NCI-H128 (cell line): ENCODE measurements around the gene GSTO1.

Source experiments
- DNase-seq: peaks from one replicate; lab custom pipeline; 2025; ENCODE audit not compliant: unreplicated experiment; lab: John Stamatoyannopoulos, UW

Gene GSTO1

DNA sequence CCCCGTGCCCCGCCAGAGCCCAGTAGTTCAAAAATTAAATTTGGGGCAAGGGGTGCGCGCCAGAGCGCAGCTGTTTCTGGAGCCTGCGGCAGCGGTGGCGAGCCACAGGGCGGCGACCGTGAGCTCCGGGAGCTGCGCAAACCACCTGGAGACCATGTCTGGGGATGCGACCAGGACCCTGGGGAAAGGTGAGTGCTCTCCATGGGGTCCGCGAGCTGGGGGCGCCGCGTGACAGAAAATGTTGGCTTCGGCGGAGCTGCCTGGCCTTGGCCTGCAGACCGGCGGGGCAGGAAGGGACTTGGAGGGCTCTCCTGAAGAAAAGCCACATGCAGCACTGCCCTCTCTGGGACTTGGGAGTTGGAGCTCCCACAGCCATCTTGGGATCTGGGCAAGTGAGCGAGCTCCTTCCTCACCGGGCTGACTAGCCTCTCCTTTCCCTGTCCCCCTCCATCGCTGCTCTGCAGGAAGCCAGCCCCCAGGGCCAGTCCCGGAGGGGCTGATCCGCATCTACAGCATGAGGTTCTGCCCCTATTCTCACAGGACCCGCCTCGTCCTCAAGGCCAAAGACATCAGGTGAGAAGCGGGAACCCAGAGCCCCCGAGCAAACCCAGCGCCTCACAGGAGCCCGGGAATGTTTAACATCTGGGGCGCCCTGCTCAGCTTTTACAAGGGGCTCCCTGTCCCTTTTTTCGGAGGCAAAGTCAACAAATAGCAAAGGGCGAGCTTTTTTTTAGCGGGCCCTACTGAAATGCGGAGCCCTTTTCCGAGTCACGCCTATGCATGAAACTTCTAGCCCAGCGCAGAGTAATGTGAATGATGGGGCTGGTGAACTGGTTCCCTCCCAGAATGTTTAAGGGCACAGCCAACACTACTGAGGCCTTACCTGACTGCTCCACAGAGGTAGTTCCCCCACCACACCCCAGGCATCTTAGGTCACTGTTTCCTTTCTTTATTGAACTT lies 20.4 kb downstream of the GSTO1 start:
- no peak for DNase-seq

DNA sequence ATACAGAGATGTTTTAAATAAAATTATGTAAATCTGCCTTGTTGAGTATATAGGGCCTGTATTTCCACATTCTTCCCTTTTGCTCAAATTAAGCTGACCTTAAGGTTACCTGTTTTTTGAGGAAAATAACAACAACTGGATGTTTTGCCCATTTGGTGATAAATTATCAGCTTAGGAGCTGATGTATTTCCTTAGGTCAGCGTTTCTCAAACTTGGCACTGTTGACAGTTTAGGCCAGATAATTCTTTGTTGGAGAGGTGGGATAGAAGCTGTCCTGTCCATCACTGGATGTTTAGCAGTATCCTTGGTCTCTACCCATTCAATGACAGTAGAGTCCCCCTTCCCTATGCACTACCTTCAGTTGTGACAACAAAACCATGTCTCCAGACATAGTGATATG lies 21.5 kb downstream of the GSTO1 start:
- DNase-seq: no peak

- DNase-seq: peak; percentile 4
These were observed 23.1 kb downstream of the GSTO1 start for GRCh38 chr10:104277785-104278184.

DNA sequence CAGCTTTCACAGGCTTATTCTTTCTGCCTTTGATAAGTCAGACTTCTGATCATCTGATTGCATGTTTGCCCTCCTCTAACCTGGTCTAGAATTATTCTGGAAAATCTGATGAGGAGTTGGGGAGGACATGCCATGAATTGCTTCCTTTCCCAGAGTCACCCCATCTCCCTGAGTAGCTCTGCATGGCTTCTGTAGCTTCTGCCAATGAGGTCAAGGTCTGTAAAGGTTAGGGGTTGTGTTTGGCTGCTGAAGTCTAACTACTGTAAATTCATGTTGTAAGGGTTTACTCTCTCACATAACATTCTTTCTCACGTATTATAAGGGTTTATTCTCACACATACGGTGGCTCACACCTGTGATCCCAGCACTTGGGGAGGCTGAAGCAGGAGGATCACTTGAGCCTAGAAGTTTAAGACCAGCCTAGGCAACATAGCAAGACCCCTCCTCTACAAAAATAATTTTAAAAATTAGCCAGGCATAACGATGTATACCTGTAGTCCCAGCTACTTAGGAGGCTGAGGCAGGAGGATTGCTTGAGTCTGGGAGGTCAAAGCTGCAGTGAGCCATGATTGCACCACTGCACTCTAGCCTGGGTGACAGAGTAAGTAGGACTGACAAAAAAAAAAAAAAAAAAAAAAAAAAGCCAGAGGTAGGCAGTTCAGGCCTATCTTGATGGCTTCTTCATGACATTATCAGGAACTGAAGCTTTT lies 25.0 kb downstream of the GSTO1 start:
- DNase-seq: no peak

GRCh38 chr10:104281694-104282093 lies 27.0 kb downstream of the GSTO1 start:
- peak; percentile 4 for DNase-seq

GRCh38 chr10:104284846-104285245 lies 30.2 kb downstream of the GSTO1 start:
- DNase-seq: no peak

GRCh38 chr10:104286939-104287338 lies 32.2 kb downstream of the GSTO1 start:
- no peak for DNase-seq

DNA sequence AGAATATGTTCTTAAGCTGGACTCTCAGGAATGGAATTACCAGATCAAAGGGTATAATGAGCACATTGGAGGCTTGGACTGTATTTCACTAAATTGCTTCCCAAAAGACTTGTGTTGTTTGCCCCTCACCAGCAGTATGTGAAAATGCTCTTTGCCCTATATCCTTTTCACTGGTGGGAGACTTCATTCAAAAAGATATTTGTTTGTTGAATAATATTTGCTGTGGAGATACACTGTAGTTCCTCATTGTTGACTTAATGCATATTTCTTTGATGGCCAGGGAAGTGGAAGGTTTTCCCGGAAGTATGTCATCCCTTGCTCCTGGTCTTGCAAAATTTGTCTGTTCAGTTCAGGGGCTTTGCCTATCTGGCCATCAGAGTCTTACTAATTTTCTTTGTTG lies 33.7 kb downstream of the GSTO1 start:
- no peak for DNase-seq

DNA sequence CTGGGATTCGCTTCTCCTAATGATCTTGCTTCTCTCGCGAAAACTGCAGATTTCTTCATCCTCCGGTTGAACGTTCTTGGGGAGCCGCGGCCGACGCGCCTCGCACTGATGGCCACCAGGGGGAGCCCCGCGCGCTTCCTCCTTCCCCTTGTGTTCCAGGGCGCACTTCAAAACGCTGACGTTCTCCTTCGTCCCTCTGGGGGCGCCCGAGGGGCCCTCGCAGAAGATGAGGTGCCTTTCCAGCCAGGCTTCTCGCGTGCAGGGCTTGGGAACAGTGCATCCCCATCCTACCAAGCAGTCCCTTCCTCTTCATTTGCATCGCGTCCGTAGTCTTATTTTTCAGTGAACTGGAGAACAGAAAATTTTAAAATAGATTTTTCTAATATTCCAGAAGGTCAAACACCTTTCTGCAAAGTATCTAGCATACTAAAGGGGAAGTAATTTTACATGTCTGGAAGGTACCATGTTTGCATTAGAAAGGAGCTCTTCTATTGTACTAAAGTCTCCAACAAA lies 36.8 kb downstream of the GSTO1 start:
- DNase-seq: peak; percentile 63

- no peak for DNase-seq
These were observed 38.3 kb downstream of the GSTO1 start for GRCh38 chr10:104293011-104293410.

DNA sequence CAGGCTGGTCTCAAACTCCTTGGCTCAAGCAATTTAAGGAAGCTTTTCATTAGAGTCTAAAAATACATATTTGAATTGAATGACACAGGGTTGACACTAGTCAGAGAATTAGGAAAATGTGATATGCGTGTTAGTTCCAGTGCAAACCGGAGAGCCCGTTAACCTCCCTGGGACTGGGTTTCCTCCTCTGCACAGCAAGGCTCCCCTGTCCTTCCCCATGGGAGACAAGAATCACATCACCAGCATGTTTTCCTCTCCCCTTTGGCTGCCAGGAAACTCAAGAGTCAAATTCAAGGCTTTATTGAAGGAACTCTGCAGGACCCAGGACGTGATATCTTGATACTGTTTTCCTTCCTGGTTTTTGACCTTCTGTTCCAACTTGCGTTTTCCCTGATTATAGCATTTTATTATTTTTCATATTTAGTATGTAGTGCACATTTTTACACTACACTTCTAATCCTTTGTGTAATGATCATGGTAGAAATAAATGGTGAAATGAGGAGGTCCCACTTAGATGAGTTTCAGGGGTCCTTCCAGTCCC lies 39.2 kb downstream of the GSTO1 start:
- DNase-seq: no peak

GRCh38 chr10:104296687-104297436 lies 42.2 kb downstream of the GSTO1 start:
- no peak for DNase-seq

GRCh38 chr10:104297697-104298660 lies 43.3 kb downstream of the GSTO1 start:
- DNase-seq: no peak

DNA sequence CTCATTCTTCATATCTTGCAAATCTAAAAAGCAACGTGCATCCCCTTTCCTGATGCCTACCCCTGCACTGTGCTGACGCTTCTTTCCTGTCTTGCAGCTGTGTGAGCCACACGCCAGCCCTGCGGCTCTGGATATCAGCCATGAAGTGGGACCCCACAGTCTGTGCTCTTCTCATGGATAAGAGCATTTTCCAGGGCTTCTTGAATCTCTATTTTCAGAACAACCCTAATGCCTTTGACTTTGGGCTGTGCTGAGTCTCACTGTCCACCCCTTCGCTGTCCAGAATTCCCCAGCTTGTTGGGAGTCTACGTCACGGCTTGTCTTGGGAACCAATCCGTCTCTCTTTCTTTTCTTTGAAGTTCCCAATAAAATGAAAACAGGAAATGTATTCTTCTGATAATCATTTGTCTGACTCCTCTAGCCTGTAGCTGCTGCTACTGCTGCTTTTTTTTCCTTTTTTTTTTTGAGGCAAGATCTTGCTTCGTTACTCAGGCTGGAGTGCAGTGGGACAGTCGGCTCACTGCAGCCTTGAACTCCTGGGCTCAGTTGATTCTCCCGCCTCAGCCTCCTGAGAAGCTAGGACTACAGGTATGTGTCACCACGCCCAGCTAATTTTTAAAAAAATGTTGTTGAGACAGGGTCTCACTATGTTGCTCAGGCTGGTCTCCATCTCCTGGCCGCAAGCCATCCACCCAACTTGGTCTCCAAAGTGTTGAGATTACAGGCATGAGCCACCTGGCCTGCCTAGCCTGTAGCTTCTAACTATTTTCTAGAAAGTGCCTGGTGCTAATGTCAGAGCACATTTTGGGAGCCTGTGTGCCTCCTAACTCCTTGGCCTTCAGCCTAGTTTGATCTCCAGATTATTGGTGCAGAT lies 44.6 kb downstream of the GSTO1 start:
- no peak for DNase-seq

- no peak for DNase-seq
These were observed 45.5 kb downstream of the GSTO1 start for GRCh38 chr10:104300002-104300735.

DNA sequence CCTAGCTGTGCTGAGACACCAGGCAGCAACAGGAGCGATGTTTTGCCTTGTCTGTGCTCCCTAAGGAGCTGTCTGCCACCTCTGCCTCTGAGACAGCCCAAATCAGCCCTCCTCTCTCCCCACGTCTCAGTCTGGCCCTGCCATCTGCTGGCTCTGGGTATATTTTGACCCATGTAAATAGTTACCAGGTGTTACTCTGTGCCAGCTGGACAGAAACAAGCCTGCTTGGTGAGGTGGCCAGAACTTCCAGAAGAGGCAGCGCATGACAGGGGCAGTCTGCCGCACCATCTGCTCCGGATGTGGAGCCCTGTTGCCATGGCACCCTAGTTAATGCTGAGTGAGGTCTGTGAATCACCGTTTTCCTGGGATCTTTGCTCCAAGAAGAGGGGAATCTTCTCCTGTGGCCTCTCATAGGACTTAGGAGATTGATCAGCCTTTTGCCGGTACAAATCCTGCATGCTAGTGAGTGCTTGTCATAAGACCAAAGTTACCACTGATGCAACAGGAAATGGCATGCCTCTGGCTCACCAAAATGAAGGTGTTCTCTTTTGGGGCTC lies 46.1 kb downstream of the GSTO1 start:
- peak; percentile 20 for DNase-seq

- DNase-seq: no peak
These were observed 47.4 kb downstream of the GSTO1 start for GRCh38 chr10:104301907-104302690.
